ENCODE measurements around the gene SWSAP1.
"Not testable (repeated sequence)": the region's sequence is repeated elsewhere in the genome, so short reads cannot be mapped to it uniquely, and the experiment has no call there.

The SWSAP1 gene
- total RNA-seq: 1.7 to 5.0 (median 3.4) reads per million in 3 donors

GRCh38 chr19:11374433-11375142 lies at the start of gene SWSAP1:
TSS of gene SWSAP1 (plus strand) at chr19:11374666. CDS start at chr19:11374681, 15 bp downstream.
- DNase-seq: peak; percentile 94 to 96 (median 96)
- Histone ChIP-seq H3K9me3 (ENCODE audit: control insufficient read depth, low read length) (no peaks in the 10 kb centered on the region), H3K4me3 (ENCODE audit: insufficient read depth, low read depth, low read length, poor library complexity, severe bottlenecking) (peak within 1 kb of the TSS; percentile 61), H3K27me3 (replicated peaks; ENCODE audit: control insufficient read depth, insufficient read depth, low read length, poor library complexity, severe bottlenecking) (no peaks in the 10 kb centered on the region), H3K4me1 (ENCODE audit: control insufficient read depth, insufficient read depth, low read length, poor library complexity, severe bottlenecking) (peaks cover 20% of the 10 kb centered on the region), H3K36me3 (ENCODE audit: control insufficient read depth, insufficient read depth, low read length) (peaks cover 6% of the 10 kb centered on the region), H3K27ac (ENCODE audit: insufficient read depth, low read length, poor library complexity, severe bottlenecking) (peak within 1 kb of the TSS; percentile 93)

- no peak for DNase-seq
- H3K27ac ChIP-seq (ENCODE audit: insufficient read depth, low read length, poor library complexity, severe bottlenecking): no peak overlapping the region
- no peak overlapping the region for H3K4me3 ChIP-seq (ENCODE audit: insufficient read depth, low read depth, low read length, poor library complexity, severe bottlenecking)
- H3K9me3 ChIP-seq (ENCODE audit: control insufficient read depth, low read length): no peaks in the 10 kb centered on the region
- peaks cover 6% of the 10 kb centered on the region for H3K4me1 ChIP-seq (ENCODE audit: control insufficient read depth, insufficient read depth, low read length, poor library complexity, severe bottlenecking)
- no peaks in the 10 kb centered on the region for H3K27me3 ChIP-seq (replicated peaks; ENCODE audit: control insufficient read depth, insufficient read depth, low read length, poor library complexity, severe bottlenecking)
- no peaks in the 10 kb centered on the region for H3K36me3 ChIP-seq (ENCODE audit: control insufficient read depth, insufficient read depth, low read length)
These were observed 49.6 kb upstream of the SWSAP1 start for GRCh38 chr19:11324748-11325389.

GRCh38 chr19:11325544-11325943 lies 48.9 kb upstream of the SWSAP1 start:
- Histone ChIP-seq H3K36me3 (ENCODE audit: control insufficient read depth, insufficient read depth, low read length) (no peaks in the 10 kb centered on the region), H3K9me3 (ENCODE audit: control insufficient read depth, low read length) (no peaks in the 10 kb centered on the region), H3K4me1 (ENCODE audit: control insufficient read depth, insufficient read depth, low read length, poor library complexity, severe bottlenecking) (peaks cover 6% of the 10 kb centered on the region), H3K4me3 (ENCODE audit: insufficient read depth, low read depth, low read length, poor library complexity, severe bottlenecking) (no peak overlapping the region), H3K27me3 (replicated peaks; ENCODE audit: control insufficient read depth, insufficient read depth, low read length, poor library complexity, severe bottlenecking) (no peaks in the 10 kb centered on the region), H3K27ac (ENCODE audit: insufficient read depth, low read length, poor library complexity, severe bottlenecking) (no peak overlapping the region)
- no peak for DNase-seq

DNA sequence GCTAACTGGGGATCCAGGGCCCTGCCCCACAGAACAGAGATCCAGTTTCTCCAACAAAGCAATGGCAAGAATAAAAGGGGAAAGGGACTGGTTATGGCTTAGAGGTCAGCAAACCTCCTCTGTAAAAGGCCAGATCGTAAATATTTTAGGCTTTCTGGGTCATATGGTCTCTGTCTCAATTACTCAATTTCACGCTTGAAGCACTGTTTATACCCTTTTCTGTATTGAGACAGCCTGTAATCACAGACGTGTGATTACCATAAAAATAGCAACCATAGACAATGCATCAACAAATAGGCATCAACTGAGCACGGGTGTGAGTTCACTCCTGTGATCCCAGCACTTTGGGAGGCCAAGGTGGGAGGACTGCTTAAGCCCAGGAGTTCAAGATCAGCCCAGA lies 44.3 kb upstream of the SWSAP1 start:
- Histone ChIP-seq H3K9me3 (ENCODE audit: control insufficient read depth, low read length) (no peaks in the 10 kb centered on the region), H3K4me1 (ENCODE audit: control insufficient read depth, insufficient read depth, low read length, poor library complexity, severe bottlenecking) (no peaks in the 10 kb centered on the region), H3K27me3 (replicated peaks; ENCODE audit: control insufficient read depth, insufficient read depth, low read length, poor library complexity, severe bottlenecking) (no peaks in the 10 kb centered on the region), H3K27ac (ENCODE audit: insufficient read depth, low read length, poor library complexity, severe bottlenecking) (no peak overlapping the region), H3K4me3 (ENCODE audit: insufficient read depth, low read depth, low read length, poor library complexity, severe bottlenecking) (no peak overlapping the region), H3K36me3 (ENCODE audit: control insufficient read depth, insufficient read depth, low read length) (peaks cover 2% of the 10 kb centered on the region)
- DNase-seq: no peak

GRCh38 chr19:11331502-11331901 lies 43.0 kb upstream of the SWSAP1 start:
- Histone ChIP-seq H3K4me1 (ENCODE audit: control insufficient read depth, insufficient read depth, low read length, poor library complexity, severe bottlenecking) (no peaks in the 10 kb centered on the region), H3K36me3 (ENCODE audit: control insufficient read depth, insufficient read depth, low read length) (peaks cover 12% of the 10 kb centered on the region), H3K4me3 (ENCODE audit: insufficient read depth, low read depth, low read length, poor library complexity, severe bottlenecking) (no peak overlapping the region), H3K27ac (ENCODE audit: insufficient read depth, low read length, poor library complexity, severe bottlenecking) (no peak overlapping the region), H3K27me3 (replicated peaks; ENCODE audit: control insufficient read depth, insufficient read depth, low read length, poor library complexity, severe bottlenecking) (no peaks in the 10 kb centered on the region), H3K9me3 (ENCODE audit: control insufficient read depth, low read length) (no peaks in the 10 kb centered on the region)
- no peak for DNase-seq

DNA sequence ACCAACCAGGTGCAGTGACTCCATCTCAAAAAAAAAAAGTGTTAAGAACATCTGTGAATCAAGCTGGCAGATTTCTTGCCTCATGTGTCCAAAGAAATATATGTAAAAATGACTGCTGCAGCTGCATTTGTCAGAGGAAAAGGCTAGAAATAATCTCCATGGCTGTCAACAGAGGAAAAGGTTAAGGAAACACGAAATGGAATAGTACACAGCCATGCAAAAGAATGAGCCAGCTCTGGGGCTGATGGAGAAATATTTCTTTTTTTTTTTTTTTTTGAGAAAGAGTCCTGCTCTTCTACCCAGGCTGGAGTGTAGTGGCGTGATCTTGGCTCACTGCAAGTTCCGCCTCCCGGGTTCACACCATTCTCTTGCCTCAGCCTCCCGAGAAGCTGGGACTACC lies 41.6 kb upstream of the SWSAP1 start:
- DNase-seq: no peak
- Histone ChIP-seq H3K36me3 (ENCODE audit: control insufficient read depth, insufficient read depth, low read length) (peaks cover 12% of the 10 kb centered on the region), H3K4me3 (ENCODE audit: insufficient read depth, low read depth, low read length, poor library complexity, severe bottlenecking) (no peak overlapping the region), H3K4me1 (ENCODE audit: control insufficient read depth, insufficient read depth, low read length, poor library complexity, severe bottlenecking) (peaks cover 9% of the 10 kb centered on the region), H3K9me3 (ENCODE audit: control insufficient read depth, low read length) (no peaks in the 10 kb centered on the region), H3K27me3 (replicated peaks; ENCODE audit: control insufficient read depth, insufficient read depth, low read length, poor library complexity, severe bottlenecking) (no peaks in the 10 kb centered on the region), H3K27ac (ENCODE audit: insufficient read depth, low read length, poor library complexity, severe bottlenecking) (no peak overlapping the region)

DNA sequence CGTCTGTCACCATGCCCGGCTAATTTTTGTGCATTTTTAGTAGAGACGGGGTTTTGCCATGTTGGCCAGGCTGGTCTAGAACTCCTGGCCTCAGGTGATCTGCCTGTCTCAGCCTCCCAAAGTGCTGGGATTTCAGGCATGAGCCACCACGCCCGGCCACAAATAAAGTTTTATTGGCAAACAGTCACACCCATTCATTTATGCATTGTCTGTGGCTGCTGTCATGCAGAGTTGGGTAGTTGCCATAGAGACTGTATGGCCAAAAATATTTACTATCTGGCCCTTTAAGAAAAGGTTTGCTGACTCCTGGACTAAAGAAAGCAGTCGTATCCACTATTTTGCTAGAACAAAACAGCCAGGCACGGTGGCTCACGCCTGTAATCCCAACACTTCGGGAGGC lies 40.6 kb upstream of the SWSAP1 start:
- H3K36me3 ChIP-seq (ENCODE audit: control insufficient read depth, insufficient read depth, low read length): peaks cover 12% of the 10 kb centered on the region

DNA sequence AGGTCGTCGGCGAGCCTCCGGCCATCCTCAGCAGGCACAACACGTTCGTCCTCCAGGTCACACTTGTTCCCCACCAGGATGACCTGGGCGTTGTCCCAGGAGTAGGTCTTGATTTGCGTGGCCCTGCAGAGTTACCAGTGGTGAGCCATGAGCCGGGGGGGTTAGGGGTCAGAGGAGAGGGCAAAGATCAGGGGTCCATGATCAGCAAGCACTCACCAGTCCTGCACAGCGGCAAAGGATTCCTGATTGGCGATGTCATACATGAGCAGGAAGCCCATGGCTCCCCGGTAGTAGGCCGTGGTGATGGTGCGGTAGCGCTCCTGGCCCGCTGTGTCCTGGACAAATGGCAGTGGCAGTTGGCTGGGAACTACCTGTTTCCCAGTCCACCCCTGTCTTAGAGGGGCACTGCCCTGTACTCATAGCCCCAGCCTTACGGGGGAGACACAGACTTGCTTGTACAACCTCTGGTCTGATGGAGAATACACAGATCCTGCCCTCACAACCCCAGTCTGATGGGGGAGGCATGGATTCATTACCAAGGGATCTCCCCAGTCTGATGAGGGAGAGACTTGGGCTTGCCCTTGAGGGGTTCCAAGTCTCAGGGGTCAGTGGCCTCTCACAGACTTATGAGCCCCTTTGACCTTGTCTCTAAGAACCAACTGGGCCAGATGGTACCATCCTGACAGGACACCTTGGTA lies 38.9 kb upstream of the SWSAP1 start:
- Histone ChIP-seq H3K4me1 (ENCODE audit: control insufficient read depth, insufficient read depth, low read length, poor library complexity, severe bottlenecking) (peaks cover 27% of the 10 kb centered on the region), H3K27me3 (replicated peaks; ENCODE audit: control insufficient read depth, insufficient read depth, low read length, poor library complexity, severe bottlenecking) (no peaks in the 10 kb centered on the region), H3K4me3 (ENCODE audit: insufficient read depth, low read depth, low read length, poor library complexity, severe bottlenecking) (no peak overlapping the region), H3K36me3 (ENCODE audit: control insufficient read depth, insufficient read depth, low read length) (peaks cover 12% of the 10 kb centered on the region), H3K27ac (ENCODE audit: insufficient read depth, low read length, poor library complexity, severe bottlenecking) (no peak overlapping the region), H3K9me3 (ENCODE audit: control insufficient read depth, low read length) (no peaks in the 10 kb centered on the region)
- no peak for DNase-seq

More for the DNA sequence above, 40.6 kb upstream of the SWSAP1 start:
- not testable (repeated sequence) for H3K9me3 ChIP-seq (ENCODE audit: control insufficient read depth, low read length); DNase-seq; H3K27ac ChIP-seq (ENCODE audit: insufficient read depth, low read length, poor library complexity, severe bottlenecking); H3K4me3 ChIP-seq (ENCODE audit: insufficient read depth, low read depth, low read length, poor library complexity, severe bottlenecking); H3K27me3 ChIP-seq (replicated peaks; ENCODE audit: control insufficient read depth, insufficient read depth, low read length, poor library complexity, severe bottlenecking)
- H3K4me1 ChIP-seq (ENCODE audit: control insufficient read depth, insufficient read depth, low read length, poor library complexity, severe bottlenecking): peaks cover 15% of the 10 kb centered on the region

DNA sequence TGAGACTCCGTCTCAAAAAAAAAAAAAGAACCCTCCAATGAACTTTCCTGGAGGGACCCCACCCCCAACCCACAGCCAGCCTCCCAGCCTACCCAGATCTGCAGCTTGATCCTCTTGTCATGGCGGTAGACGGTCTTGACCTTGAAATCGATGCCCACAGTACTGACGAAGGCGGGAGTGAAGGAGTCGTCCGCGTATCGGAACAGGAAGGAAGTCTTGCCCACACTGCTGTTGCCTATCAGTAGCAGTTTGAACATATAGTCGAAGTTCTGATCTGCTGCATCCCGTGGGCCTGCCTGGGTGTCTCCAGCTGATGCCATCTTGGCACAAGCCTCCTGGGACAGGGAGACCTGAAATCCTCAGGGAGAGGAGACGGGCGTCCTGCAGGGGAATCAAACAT lies 37.4 kb upstream of the SWSAP1 start:
- H3K27ac ChIP-seq (ENCODE audit: insufficient read depth, low read length, poor library complexity, severe bottlenecking): no peak overlapping the region
- H3K36me3 ChIP-seq (ENCODE audit: control insufficient read depth, insufficient read depth, low read length): peaks cover 12% of the 10 kb centered on the region

DNA sequence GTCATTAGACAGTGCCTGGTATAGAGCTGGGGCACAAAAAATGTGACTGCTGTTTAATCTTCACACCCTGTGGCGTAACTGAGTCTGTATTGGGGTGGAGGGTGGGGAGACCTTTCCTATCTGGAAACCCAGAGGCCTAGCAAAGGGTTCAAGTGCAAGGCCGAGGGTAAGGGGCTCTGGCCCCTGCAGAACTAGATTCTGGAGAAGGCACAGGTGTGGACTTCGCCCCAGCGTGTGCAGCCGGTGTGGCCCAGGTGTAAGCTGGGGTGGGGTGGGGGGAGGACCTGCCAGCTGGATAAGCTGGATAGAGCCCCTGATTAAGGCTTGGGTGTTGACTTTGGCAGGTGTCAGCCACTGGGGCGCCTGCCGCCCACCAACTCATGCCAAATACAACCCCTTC lies 36.3 kb upstream of the SWSAP1 start:
- H3K9me3 ChIP-seq (ENCODE audit: control insufficient read depth, low read length): no peaks in the 10 kb centered on the region
- no peak overlapping the region for H3K4me3 ChIP-seq (ENCODE audit: insufficient read depth, low read depth, low read length, poor library complexity, severe bottlenecking)
- DNase-seq: no peak
- H3K4me1 ChIP-seq (ENCODE audit: control insufficient read depth, insufficient read depth, low read length, poor library complexity, severe bottlenecking): peaks cover 27% of the 10 kb centered on the region
- H3K36me3 ChIP-seq (ENCODE audit: control insufficient read depth, insufficient read depth, low read length): peaks cover 12% of the 10 kb centered on the region
- H3K27ac ChIP-seq (ENCODE audit: insufficient read depth, low read length, poor library complexity, severe bottlenecking): no peak overlapping the region
- no peaks in the 10 kb centered on the region for H3K27me3 ChIP-seq (replicated peaks; ENCODE audit: control insufficient read depth, insufficient read depth, low read length, poor library complexity, severe bottlenecking)

More for the DNA sequence above, 37.4 kb upstream of the SWSAP1 start:
- Histone ChIP-seq H3K9me3 (ENCODE audit: control insufficient read depth, low read length) (no peaks in the 10 kb centered on the region), H3K4me1 (ENCODE audit: control insufficient read depth, insufficient read depth, low read length, poor library complexity, severe bottlenecking) (peaks cover 27% of the 10 kb centered on the region), H3K27me3 (replicated peaks; ENCODE audit: control insufficient read depth, insufficient read depth, low read length, poor library complexity, severe bottlenecking) (no peaks in the 10 kb centered on the region), H3K4me3 (ENCODE audit: insufficient read depth, low read depth, low read length, poor library complexity, severe bottlenecking) (no peak overlapping the region)
- DNase-seq: no peak
